HEK293 (cell line): ENCODE results near the gene KLHL6.

ENCODE experiments used
- CTCF ChIA-PET: fragments of 350-600 bp; formaldehyde crosslinking; extraction: SDS; loops from one replicate; lab custom pipeline; 2021; ENCODE audit warnings: antibody characterized with exemption; lab: Yijun Ruan, JAX
- POLR2A ChIA-PET: fragments of 300-600 bp; formaldehyde crosslinking; extraction: SDS; loops from one replicate; lab custom pipeline; 2020; ENCODE audit warnings: antibody characterized with exemption, inconsistent platforms; lab: Yijun Ruan, JAX
- H3K27ac ChIP-seq: fragments of 200-500 bp; sonication (Bioruptor generic); 2 replicates; pipeline ENCODE4 v1.5.1; 2014; ENCODE audit warnings: low read depth, low read length, control low read depth, inconsistent platforms; ENCODE audit errors: extremely low read depth
- H3K36me3 ChIP-seq, 2 experiments: fragments of 200-500 bp in 1 of 2; sonication (Bioruptor generic) in 1 of 2; 1 replicate in 1 of 2; 2 replicates in 1 of 2; pipeline ENCODE4 v1.5.1; 2014 to 2017; ENCODE audit warnings: inconsistent platforms in 2 of 2, low read length in 2 of 2; ENCODE audit not compliant: control insufficient read depth in 2 of 2, insufficient read depth in 1 of 2
- H3K4me1 ChIP-seq: fragments of 200-500 bp; sonication (Bioruptor generic); 2 replicates; pipeline ENCODE4 v1.5.1; 2014; ENCODE audit warnings: mild to moderate bottlenecking, low read length, inconsistent platforms; ENCODE audit not compliant: control insufficient read depth, insufficient read depth
- H3K4me3 ChIP-seq: 2 replicates; pipeline ENCODE4 v1.5.1; 2011; ENCODE audit warnings: low read depth, mild to moderate bottlenecking, control low read depth, low read length, moderate library complexity
- H3K9me3 ChIP-seq: fragments of 200-500 bp; sonication (Bioruptor generic); 2 replicates; pipeline ENCODE4 v1.5.1; 2014; ENCODE audit warnings: low read depth, low read length, inconsistent platforms; ENCODE audit not compliant: control insufficient read depth, insufficient read depth
- IKZF3 ChIP-seq: fragments of 450-650 bp; IDR thresholded peaks from 2 replicates; pipeline ENCODE4 v1.5.0; 2018; ENCODE audit warnings: missing biosample characterization, mild to moderate bottlenecking, missing genetic modification characterization, moderate library complexity
- PRDM2 ChIP-seq: fragments of 450-650 bp; formaldehyde crosslinking; IDR thresholded peaks from 2 replicates; pipeline ENCODE4 v1.5.1; 2016; ENCODE audit warnings: missing biosample characterization, missing genetic modification characterization, borderline replicate concordance
- ZBTB21 ChIP-seq: fragments of 450-650 bp; formaldehyde crosslinking; IDR thresholded peaks from 2 replicates; pipeline ENCODE4 v1.5.1; 2017; ENCODE audit warnings: missing biosample characterization, missing genetic modification characterization
- ZNF112 ChIP-seq: fragments of 450-650 bp; formaldehyde crosslinking; IDR thresholded peaks from 2 replicates; pipeline ENCODE4 v1.5.0; 2017; ENCODE audit warnings: missing biosample characterization, missing genetic modification characterization
- ZNF146 ChIP-seq: fragments of 450-650 bp; formaldehyde crosslinking; IDR thresholded peaks from 2 replicates; pipeline ENCODE4 v1.5.1; 2016; ENCODE audit warnings: missing biosample characterization, missing genetic modification characterization
- ZNF155 ChIP-seq: fragments of 450-650 bp; formaldehyde crosslinking; IDR thresholded peaks from 2 replicates; pipeline ENCODE4 v1.5.1; 2016; ENCODE audit warnings: missing biosample characterization, missing genetic modification characterization
- ZNF16 ChIP-seq: fragments of 450-650 bp; formaldehyde crosslinking; IDR thresholded peaks from 2 replicates; pipeline ENCODE4 v1.5.1; 2016; ENCODE audit warnings: low read depth, missing biosample characterization, missing genetic modification characterization
- ZNF202 ChIP-seq: fragments of 450-650 bp; formaldehyde crosslinking; IDR thresholded peaks from 2 replicates; pipeline ENCODE4 v1.5.1; 2016; ENCODE audit warnings: missing biosample characterization, missing genetic modification characterization, borderline replicate concordance
- ZNF26 ChIP-seq: fragments of 450-650 bp; formaldehyde crosslinking; IDR thresholded peaks from 2 replicates; pipeline ENCODE4 v1.5.1; 2016; ENCODE audit warnings: missing biosample characterization, missing genetic modification characterization
- ZNF354C ChIP-seq: fragments of 450-650 bp; formaldehyde crosslinking; IDR thresholded peaks from 2 replicates; pipeline ENCODE4 v1.5.1; 2016; ENCODE audit warnings: missing biosample characterization, missing genetic modification characterization, low read depth, borderline replicate concordance
- ZNF394 ChIP-seq: fragments of 450-650 bp; formaldehyde crosslinking; IDR thresholded peaks from 2 replicates; pipeline ENCODE4 v1.5.1; 2016; ENCODE audit warnings: missing biosample characterization, missing genetic modification characterization, mild to moderate bottlenecking, moderate library complexity, borderline replicate concordance
- ZNF404 ChIP-seq: fragments of 450-650 bp; formaldehyde crosslinking; IDR thresholded peaks from 2 replicates; pipeline ENCODE4 v1.5.1; 2017; ENCODE audit warnings: missing biosample characterization, missing genetic modification characterization
- ZNF449 ChIP-seq: fragments of 450-650 bp; formaldehyde crosslinking; IDR thresholded peaks from 2 replicates; pipeline ENCODE4 v1.5.1; 2017; ENCODE audit warnings: missing biosample characterization, mild to moderate bottlenecking, missing genetic modification characterization, moderate library complexity
- ZNF571 ChIP-seq: fragments of 450-650 bp; formaldehyde crosslinking; IDR thresholded peaks from 2 replicates; pipeline ENCODE4 v1.5.0; 2017; ENCODE audit warnings: missing biosample characterization, missing genetic modification characterization
- ZNF785 ChIP-seq: fragments of 450-650 bp; formaldehyde crosslinking; IDR thresholded peaks from 2 replicates; pipeline ENCODE4 v1.5.1; 2016; ENCODE audit warnings: missing biosample characterization, missing genetic modification characterization

The KLHL6 gene

GRCh38 chr3:183587336-183587735 is 31.8 kb upstream of the KLHL6 start:
- Histone ChIP-seq H3K36me3 (no peaks in the 10 kb centered on the region), H3K9me3 (no peaks in the 10 kb centered on the region), H3K27ac (no peak overlapping the region), H3K4me1 (no peaks in the 10 kb centered on the region), H3K4me3 (no peak overlapping the region)
- CTCF ChIA-PET = no interaction called here
- no peak for TF ChIP-seq ZNF394 (tag by site-specific recombination)
- TF ChIP-seq ZNF202 = no peak
- no peak for TF ChIP-seq ZNF112
- no peak for TF ChIP-seq ZNF785 (tag by site-specific recombination)
- POLR2A ChIA-PET = no interaction called here

GRCh38 chr3:183586477-183586876 is 31.0 kb upstream of the KLHL6 start:
- POLR2A ChIA-PET = no interaction called here
- no peak overlapping the region for H3K27ac ChIP-seq

GRCh38 chr3:183584914-183585280 is 29.4 kb upstream of the KLHL6 start:
- ChIA-PET POLR2A (no interaction called here), CTCF (no interaction called here)
- no peaks in the 10 kb centered on the region for H3K4me1 ChIP-seq
- no peaks in the 10 kb centered on the region for H3K9me3 ChIP-seq
- H3K27ac ChIP-seq = no peak overlapping the region
- H3K36me3 ChIP-seq = no peaks in the 10 kb centered on the region
- no peak overlapping the region for H3K4me3 ChIP-seq
- TF ChIP-seq IKZF3 (tag by site-specific recombination) (no peak), ZNF394 (tag by site-specific recombination) (no peak), ZNF146 (tag by site-specific recombination) (no peak), ZNF354C (tag by site-specific recombination) (no peak), ZNF571 (tag by site-specific recombination) (no peak), ZBTB21 (tag by site-specific recombination) (no peak), ZNF16 (no peak), ZNF155 (no peak), ZNF404 (tag by site-specific recombination) (no peak), ZNF26 (no peak), ZNF449 (tag by site-specific recombination) (no peak)

More at GRCh38 chr3:183586477-183586876, 31.0 kb upstream of the KLHL6 start:
- H3K36me3 ChIP-seq = no peaks in the 10 kb centered on the region
- no peak for TF ChIP-seq PRDM2 (tag by site-specific recombination)
- H3K4me1 ChIP-seq = no peaks in the 10 kb centered on the region
- H3K9me3 ChIP-seq = no peaks in the 10 kb centered on the region
- no peak overlapping the region for H3K4me3 ChIP-seq
- CTCF ChIA-PET = no interaction called here
